ENCODE data around the gene PPP1R14D. TPM values are rescaled to one million over a fixed set of nuclear protein-coding genes. Genes with fewer than 3 reads are reported as not detected.
A peak's percentile ranks its signal among the peaks of the same experiment; 100 is the strongest.

Gene PPP1R14D
- total and polyA plus RNA-seq, 4 donors, result 22.3 TPM; not detected in 3

GRCh38 chr15:40772014-40772413, 56.5 kb downstream of the PPP1R14D start:
- Histone ChIP-seq H3K27me3 (ENCODE audit: control insufficient read depth in 1 of 2, insufficient read depth in 2 of 2, low read length in 1 of 2) (no peaks in the 10 kb centered on the region), H3K4me3 (ENCODE audit: low read length in 2 of 2) (no peak overlapping the region), H3K27ac (ENCODE audit: low read depth in 1 of 2, low read length in 2 of 2) (no peak overlapping the region), H3K36me3 (ENCODE audit: control insufficient read depth in 1 of 2, insufficient read depth in 2 of 2, low read length in 1 of 2) (no peaks in the 10 kb centered on the region), H3K4me1 (ENCODE audit: control insufficient read depth in 1 of 2, insufficient read depth in 2 of 2, low read length in 2 of 2) (no peaks in the 10 kb centered on the region), H3K9me3 (ENCODE audit: control insufficient read depth, low read length) (no peaks in the 10 kb centered on the region)
- WGBS, 2 donors, result 87 to 88% methylated on average over 13 of the region's 13 CpGs
- intact Hi-C loops (cut with DNase I), result no loop called here
- DNase-seq, result no peak
- ATAC-seq (ENCODE audit: low FRiP score), result no peak

DNA sequence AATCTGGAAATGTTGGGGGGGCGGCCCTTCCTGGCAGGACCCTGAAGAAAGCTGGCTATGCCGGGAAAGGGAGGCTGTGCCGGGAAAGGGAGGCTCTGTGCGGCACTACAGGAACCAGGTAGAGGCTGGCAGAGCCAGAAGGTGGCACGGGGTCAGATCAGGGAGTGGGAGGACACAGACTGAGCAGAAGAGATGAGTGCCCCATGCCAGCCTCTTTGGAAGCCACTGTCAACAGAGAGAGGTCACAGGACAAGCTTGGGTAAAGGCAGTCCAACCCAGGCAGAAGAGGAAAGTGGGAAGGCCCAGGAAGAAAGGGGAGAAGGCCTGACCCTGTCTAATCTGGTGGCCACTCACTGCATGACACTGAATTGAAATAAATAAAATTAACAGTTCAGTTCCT, 57.3 kb downstream of the PPP1R14D start:
- intact Hi-C loops (cut with DNase I), result no loop called here
- Histone ChIP-seq H3K9me3 (ENCODE audit: control insufficient read depth, low read length) (no peaks in the 10 kb centered on the region), H3K27ac (ENCODE audit: low read depth in 1 of 2, low read length in 2 of 2) (no peak overlapping the region), H3K36me3 (ENCODE audit: control insufficient read depth in 1 of 2, insufficient read depth in 2 of 2, low read length in 1 of 2) (no peaks in the 10 kb centered on the region), H3K4me1 (ENCODE audit: control insufficient read depth in 1 of 2, insufficient read depth in 2 of 2, low read length in 2 of 2) (no peaks in the 10 kb centered on the region), H3K27me3 (ENCODE audit: control insufficient read depth in 1 of 2, insufficient read depth in 2 of 2, low read length in 1 of 2) (no peaks in the 10 kb centered on the region), H3K4me3 (ENCODE audit: low read length in 2 of 2) (no peak overlapping the region)
- DNase-seq (no peak), ATAC-seq (ENCODE audit: low FRiP score) (no peak)
- WGBS, 2 donors, result 94 to 95% methylated on average over 5 of the region's 5 CpGs

GRCh38 chr15:40770147-40770721, 58.3 kb downstream of the PPP1R14D start:
- no peak overlapping the region for H3K27ac ChIP-seq (ENCODE audit: low read depth in 1 of 2, low read length in 2 of 2)
- H3K4me1 ChIP-seq (ENCODE audit: control insufficient read depth in 1 of 2, insufficient read depth in 2 of 2, low read length in 2 of 2), result no peaks in the 10 kb centered on the region
- H3K9me3 ChIP-seq (ENCODE audit: control insufficient read depth, low read length), result no peaks in the 10 kb centered on the region
- no peak overlapping the region for H3K4me3 ChIP-seq (ENCODE audit: low read length in 2 of 2)
- WGBS, 2 donors, result 89 to 90% methylated on average over 17 of the region's 17 CpGs
- DNase-seq (no peak), ATAC-seq (ENCODE audit: low FRiP score) (no peak)
- no peaks in the 10 kb centered on the region for H3K27me3 ChIP-seq (ENCODE audit: control insufficient read depth in 1 of 2, insufficient read depth in 2 of 2, low read length in 1 of 2)
- intact Hi-C loops (cut with DNase I), result no loop called here
- H3K36me3 ChIP-seq (ENCODE audit: control insufficient read depth in 1 of 2, insufficient read depth in 2 of 2, low read length in 1 of 2), result no peaks in the 10 kb centered on the region

DNA sequence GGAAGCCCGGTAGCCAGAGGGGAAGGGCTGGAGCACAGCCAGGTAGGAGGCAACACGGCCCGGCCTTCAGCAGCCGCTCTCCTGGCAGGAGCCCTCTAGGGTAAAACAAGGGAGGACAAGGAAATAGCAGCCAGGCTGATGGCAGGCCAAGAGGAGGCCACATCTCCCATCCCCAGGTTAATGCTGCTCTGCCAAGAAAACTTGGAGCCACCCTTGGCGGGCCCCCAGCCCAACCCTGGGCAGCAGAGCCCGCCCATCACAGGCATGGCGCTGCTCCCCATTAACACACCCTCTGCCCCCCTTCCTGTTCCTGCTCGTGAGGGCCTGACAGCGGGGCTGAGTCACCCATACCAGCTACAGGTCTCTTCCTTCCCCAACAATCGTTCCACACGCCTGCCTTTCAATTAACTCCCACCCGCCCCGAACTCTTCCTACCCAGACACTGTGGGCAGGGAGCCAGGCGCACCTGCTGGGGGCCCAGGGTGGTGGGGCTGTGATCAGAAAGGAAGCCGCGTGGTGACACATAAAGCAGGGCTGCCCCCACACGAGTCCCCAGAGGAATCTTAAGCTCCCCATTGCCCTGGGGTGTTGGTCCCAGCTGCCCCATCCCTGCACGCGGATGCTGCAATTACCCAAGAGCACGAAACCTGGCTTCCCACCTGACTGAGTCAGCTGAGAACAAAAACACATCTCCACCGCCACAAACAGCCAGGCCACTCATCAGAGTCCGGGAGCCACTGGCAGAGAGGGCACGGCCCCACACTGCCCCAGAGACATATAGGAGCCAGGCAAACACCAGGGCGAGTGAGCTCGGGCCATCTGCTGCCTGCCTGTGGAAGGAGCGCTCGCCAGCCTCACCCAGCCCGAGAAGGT, 59.0 kb downstream of the PPP1R14D start, which contains the start of gene C15orf62:
Gene C15orf62, plus strand, starts transcription at position 707 of the 873 bp plus-strand sequence. CDS start 516 bp downstream, outside the sequence.
- Histone ChIP-seq H3K27me3 (ENCODE audit: control insufficient read depth in 1 of 2, insufficient read depth in 2 of 2, low read length in 1 of 2) (no peaks in the 10 kb centered on the region), H3K9me3 (ENCODE audit: control insufficient read depth, low read length) (no peaks in the 10 kb centered on the region), H3K36me3 (ENCODE audit: control insufficient read depth in 1 of 2, insufficient read depth in 2 of 2, low read length in 1 of 2) (no peaks in the 10 kb centered on the region), H3K4me1 (ENCODE audit: control insufficient read depth in 1 of 2, insufficient read depth in 2 of 2, low read length in 2 of 2) (no peaks in the 10 kb centered on the region), H3K4me3 (ENCODE audit: low read length in 2 of 2) (no peak within 1 kb of the TSS), H3K27ac (ENCODE audit: low read depth in 1 of 2, low read length in 2 of 2) (no peak within 1 kb of the TSS)
- no peak for ATAC-seq (ENCODE audit: low FRiP score)
- peak in 1 of 2 donors; percentile 55 for DNase-seq
- 75 to 77% methylated on average over 28 of the region's 28 CpGs for WGBS, 2 donors
- intact Hi-C loops (cut with DNase I), result loop anchor here (10.0 kb wide), 2 partner anchors 125 to 175 kb away; partner anchors contain the start of genes KNL1 (in 1 of the 2) and VPS18 (in 1 of the 2)

GRCh38 chr15:40768521-40769273, 59.8 kb downstream of the PPP1R14D start:
- ATAC-seq (ENCODE audit: low FRiP score) (no peak), DNase-seq (no peak)
- intact Hi-C loops (cut with DNase I), result loop anchor here (10.0 kb wide), 2 partner anchors 126 to 174 kb away; partner anchors contain the start of genes KNL1 (in 1 of the 2) and VPS18 (in 1 of the 2)
- 80 to 83% methylated on average over 20 to 21 of the region's 21 CpGs for WGBS, 2 donors
- Histone ChIP-seq H3K9me3 (ENCODE audit: control insufficient read depth, low read length) (no peaks in the 10 kb centered on the region), H3K4me1 (ENCODE audit: control insufficient read depth in 1 of 2, insufficient read depth in 2 of 2, low read length in 2 of 2) (no peaks in the 10 kb centered on the region), H3K27ac (ENCODE audit: low read depth in 1 of 2, low read length in 2 of 2) (no peak overlapping the region), H3K27me3 (ENCODE audit: control insufficient read depth in 1 of 2, insufficient read depth in 2 of 2, low read length in 1 of 2) (no peaks in the 10 kb centered on the region), H3K4me3 (ENCODE audit: low read length in 2 of 2) (no peak overlapping the region), H3K36me3 (ENCODE audit: control insufficient read depth in 1 of 2, insufficient read depth in 2 of 2, low read length in 1 of 2) (no peaks in the 10 kb centered on the region)

GRCh38 chr15:40767838-40768500, 60.5 kb downstream of the PPP1R14D start:
- Histone ChIP-seq H3K27ac (ENCODE audit: low read depth in 1 of 2, low read length in 2 of 2) (no peak overlapping the region), H3K4me3 (ENCODE audit: low read length in 2 of 2) (no peak overlapping the region), H3K27me3 (ENCODE audit: control insufficient read depth in 1 of 2, insufficient read depth in 2 of 2, low read length in 1 of 2) (no peaks in the 10 kb centered on the region), H3K36me3 (ENCODE audit: control insufficient read depth in 1 of 2, insufficient read depth in 2 of 2, low read length in 1 of 2) (no peaks in the 10 kb centered on the region), H3K9me3 (ENCODE audit: control insufficient read depth, low read length) (no peaks in the 10 kb centered on the region), H3K4me1 (ENCODE audit: control insufficient read depth in 1 of 2, insufficient read depth in 2 of 2, low read length in 2 of 2) (no peaks in the 10 kb centered on the region)
- WGBS, 2 donors, result 90 to 93% methylated on average over 26 to 29 of the region's 29 CpGs
- DNase-seq (no peak), ATAC-seq (ENCODE audit: low FRiP score) (no peak)
- intact Hi-C loops (cut with DNase I), result loop anchor here (10.0 kb wide), 2 partner anchors 127 to 173 kb away; partner anchors contain the start of genes KNL1 (in 1 of the 2) and VPS18 (in 1 of the 2)

DNA sequence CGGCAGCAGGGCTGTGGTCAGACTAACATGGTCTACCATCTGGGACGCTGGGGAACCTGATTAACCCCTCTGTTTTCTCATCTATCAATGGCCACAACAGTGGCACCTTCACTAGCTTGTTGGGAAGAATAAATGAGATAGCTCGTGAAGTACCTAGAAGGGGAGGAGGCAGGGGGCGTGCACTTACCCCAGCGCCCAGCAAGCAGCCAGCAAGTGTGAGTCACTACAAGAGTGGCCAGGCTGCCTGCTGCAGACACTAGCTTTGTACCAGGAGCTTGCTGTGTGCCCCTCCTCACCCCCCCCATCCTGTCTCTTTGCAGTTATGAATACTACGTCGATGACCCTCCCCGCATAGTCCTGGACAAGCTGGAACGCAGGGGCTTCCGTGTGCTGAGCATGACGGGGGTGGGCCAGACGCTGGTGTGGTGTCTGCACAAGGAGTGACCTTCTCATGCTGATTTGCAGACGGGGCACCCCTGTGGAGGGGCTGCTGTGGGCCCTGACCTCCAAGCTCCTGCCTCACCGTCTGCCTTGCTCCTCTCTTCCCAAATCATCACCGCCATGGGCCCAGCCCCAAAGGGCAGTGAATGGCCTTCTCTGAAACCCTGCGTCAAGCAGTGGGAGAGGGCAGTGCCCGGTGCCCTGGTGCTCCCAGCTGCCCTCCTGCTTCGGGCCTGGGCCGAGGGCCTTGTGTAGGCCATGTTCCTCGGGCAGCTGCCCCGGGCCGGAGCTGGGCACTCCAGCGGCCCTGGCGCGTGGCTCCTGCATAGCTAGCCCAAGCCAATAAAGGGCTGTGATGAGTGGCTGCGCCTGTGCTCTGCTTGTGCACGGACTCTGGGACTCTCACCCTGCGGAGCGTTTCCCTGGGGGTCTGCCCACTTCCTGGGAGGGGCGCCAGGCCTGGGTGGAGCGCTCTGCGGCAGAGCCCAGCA, 61.3 kb downstream of the PPP1R14D start:
- H3K36me3 ChIP-seq (ENCODE audit: control insufficient read depth in 1 of 2, insufficient read depth in 2 of 2, low read length in 1 of 2), result no peaks in the 10 kb centered on the region
- no peak overlapping the region for H3K4me3 ChIP-seq (ENCODE audit: low read length in 2 of 2)
- ATAC-seq (ENCODE audit: low FRiP score) (no peak), DNase-seq (no peak)
- no peaks in the 10 kb centered on the region for H3K4me1 ChIP-seq (ENCODE audit: control insufficient read depth in 1 of 2, insufficient read depth in 2 of 2, low read length in 2 of 2)
- WGBS, 2 donors, result 86 to 88% methylated on average over 32 of the region's 32 CpGs
- intact Hi-C loops (cut with DNase I), result loop anchor here (10.0 kb wide), 2 partner anchors 128 to 172 kb away; partner anchors contain the start of genes KNL1 (in 1 of the 2) and VPS18 (in 1 of the 2)
- H3K27me3 ChIP-seq (ENCODE audit: control insufficient read depth in 1 of 2, insufficient read depth in 2 of 2, low read length in 1 of 2), result no peaks in the 10 kb centered on the region
- no peaks in the 10 kb centered on the region for H3K9me3 ChIP-seq (ENCODE audit: control insufficient read depth, low read length)
- H3K27ac ChIP-seq (ENCODE audit: low read depth in 1 of 2, low read length in 2 of 2), result no peak overlapping the region

Data from aorta (tissue), 5 donors.